Stimulated activated naive CD4-positive, alpha-beta T cell treated with Interleukin-2 at 50 U/mL for 16 hours (primary cell): ENCODE results near the gene NUDT22.

Experiments used
- DNase-seq: peaks from one replicate; lab custom pipeline; 2025; lab: John Stamatoyannopoulos, UW

NUDT22 gene

DNA sequence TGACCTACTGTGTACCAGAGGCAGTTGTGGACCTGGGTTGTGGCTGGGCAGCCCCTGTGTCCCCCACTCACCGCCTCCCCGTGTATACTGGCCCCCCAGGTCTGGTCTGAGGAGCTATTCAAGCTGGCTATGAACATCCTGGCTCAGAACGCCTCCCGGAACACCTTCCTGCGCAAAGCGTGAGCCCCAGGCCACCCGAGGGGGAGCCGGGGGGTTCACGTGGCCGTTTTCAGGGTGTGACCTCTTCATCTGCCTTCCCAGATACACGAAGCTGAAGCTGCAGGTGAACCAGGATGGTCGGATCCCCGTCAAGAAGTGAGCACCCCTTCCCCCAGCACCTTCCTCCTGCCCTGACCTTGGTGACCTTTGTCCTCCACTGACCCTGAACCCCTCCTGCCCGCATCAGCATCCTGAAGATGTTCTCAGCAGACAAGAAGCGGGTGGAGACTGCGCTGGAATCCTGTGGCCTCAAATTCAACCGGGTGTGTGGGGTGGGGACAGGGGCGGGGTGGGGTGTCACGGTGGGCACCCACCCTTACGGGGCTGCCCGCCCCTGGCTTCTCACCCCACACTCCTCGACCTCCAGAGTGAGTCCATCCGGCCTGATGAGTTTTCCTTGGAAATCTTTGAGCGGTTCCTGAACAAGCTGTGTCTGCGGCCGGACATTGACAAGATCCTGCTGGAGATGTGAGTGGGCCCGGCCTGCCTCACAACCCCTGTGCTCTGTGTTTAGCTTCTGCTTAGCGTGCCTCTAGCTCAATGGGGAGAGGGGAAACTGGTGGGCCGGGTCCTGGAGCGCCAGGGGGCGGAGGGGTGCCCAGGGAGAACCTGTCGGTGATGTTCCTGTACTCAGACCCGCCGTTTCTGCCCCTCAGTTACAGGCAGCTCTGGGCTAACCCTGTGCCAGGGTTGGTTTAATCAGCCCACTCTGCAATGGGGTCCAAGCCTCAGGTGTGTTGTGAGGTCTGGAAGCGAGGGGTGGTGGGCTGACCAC lies 29.4 kb downstream of the NUDT22 start:
- no peak for DNase-seq

DNA sequence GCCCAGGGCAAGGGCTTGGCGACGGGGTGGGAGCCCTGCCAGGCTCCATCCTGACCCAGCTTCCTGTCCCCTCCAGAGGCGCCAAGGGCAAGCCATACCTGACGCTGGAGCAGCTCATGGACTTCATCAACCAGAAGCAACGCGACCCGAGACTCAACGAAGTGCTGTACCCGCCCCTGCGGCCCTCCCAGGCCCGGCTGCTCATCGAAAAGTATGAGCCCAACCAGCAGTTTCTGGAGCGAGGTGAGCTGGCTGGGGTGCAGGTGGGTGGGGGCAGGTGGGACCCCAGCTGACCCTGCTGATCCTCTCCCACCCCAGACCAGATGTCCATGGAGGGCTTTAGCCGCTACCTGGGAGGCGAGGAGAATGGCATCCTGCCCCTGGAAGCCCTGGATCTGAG lies 30.2 kb downstream of the NUDT22 start:
- DNase-seq = no peak

DNA sequence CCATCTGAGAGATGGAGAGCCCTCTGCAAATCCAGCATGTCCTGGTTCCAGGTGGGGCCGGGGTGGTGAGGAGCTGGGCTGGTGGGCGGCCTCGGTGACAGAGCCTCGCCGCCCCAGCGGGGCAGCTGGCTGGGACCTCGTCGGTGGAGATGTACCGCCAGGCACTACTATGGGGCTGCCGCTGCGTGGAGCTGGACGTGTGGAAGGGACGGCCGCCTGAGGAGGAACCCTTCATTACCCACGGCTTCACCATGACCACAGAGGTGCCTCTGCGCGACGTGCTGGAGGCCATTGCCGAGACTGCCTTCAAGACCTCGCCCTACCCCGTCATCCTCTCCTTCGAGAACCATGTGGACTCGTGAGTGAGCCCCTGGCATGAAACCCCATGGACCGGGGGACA lies 32.3 kb downstream of the NUDT22 start:
- DNase-seq = no peak

DNA sequence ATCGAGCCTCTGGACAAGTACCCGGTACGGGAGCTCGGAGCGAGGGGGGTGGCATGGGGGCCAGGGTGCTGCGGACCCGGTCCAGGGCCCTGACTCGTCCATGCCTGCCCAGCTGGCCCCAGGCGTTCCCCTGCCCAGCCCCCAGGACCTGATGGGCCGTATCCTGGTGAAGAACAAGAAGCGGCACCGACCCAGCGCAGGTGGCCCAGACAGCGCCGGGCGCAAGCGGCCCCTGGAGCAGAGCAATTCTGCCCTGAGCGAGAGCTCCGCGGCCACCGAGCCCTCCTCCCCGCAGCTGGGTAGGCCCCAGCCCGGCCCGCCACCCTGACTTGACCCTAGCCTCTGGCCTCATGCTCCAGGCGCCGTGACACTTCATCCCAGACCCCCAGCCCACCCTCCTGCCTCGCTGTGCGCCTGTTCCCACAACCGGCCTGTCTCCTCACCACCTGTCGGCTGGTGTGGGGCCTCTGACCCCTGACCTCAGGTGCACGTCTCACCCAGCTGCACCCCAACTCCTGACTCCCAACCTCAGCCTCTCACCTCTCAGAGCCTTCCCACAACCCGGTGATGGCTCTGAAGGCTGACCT lies 33.0 kb downstream of the NUDT22 start:
- DNase-seq = no peak

DNA sequence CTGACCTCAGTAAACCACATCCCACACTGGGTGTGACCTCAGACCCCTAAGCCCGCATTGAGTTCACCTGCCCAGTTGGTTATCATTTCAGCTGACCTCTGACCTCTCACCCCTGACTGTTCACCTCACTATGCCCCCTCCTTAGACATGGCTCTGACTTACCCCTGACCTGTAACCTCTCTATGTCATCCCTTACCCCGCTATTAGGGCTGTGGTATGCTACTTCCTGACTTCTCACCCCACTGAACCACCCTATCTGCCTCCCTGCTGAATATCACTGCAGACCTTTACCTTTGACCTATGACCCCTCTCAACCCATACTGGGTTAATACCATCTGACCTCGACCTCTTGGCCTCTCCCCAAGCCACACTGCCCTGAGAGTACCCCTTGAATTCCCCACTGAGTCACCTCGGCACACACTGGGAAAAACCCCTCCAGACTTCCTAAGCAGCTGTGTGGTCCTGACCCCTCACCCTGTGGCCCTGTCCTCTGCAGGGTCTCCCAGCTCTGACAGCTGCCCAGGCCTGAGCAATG lies 33.5 kb downstream of the NUDT22 start:
- DNase-seq = no peak

DNA sequence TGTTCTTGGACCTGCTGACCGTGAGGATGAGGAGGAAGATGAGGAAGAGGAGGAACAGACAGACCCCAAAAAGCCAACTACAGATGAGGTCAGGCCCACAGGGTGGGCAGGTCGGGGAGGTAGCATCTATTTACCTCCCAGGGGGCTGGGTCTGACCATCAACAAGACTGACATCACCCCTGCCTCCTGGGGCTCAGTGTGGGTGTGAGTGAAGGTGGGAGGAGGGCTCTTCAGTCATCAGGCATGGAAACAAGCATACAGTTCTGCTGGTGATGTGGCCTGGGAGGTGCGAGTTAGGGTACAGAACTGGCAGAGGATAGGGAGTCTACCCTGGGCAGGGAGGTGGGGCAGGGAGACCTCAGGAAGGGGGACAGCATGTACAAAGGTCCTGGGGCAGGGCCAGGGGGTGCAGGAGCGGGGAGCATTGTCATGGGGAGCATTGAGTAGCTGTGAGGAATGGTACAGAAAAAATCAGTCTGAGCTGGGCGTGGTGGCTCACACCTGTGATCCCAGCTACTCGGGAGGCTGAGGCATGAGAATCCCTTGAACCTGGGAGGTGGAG lies 34.2 kb downstream of the NUDT22 start:
- no peak for DNase-seq

DNA sequence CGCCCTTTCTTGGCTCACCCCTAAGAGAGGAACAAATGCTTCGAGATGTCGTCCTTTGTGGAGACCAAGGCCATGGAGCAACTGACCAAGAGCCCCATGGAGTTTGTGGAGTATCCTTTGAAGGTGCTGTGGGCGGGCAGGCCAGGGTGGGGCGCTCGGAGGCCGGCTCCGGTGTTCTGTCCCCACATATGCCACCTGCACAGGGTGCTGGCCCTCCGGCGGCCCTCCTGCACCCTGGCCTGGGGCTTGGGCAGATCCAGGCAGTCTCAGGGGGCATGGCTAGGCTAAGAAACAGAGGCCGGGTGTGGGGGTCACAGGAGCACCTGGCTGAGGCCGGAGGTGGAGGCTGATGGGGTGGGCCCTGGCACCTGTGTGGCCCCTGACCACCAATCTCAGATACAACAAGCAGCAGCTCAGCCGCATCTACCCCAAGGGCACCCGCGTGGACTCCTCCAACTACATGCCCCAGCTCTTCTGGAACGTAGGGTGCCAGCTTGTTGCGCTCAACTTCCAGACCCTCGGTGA lies 35.5 kb downstream of the NUDT22 start:
- no peak for DNase-seq

DNA sequence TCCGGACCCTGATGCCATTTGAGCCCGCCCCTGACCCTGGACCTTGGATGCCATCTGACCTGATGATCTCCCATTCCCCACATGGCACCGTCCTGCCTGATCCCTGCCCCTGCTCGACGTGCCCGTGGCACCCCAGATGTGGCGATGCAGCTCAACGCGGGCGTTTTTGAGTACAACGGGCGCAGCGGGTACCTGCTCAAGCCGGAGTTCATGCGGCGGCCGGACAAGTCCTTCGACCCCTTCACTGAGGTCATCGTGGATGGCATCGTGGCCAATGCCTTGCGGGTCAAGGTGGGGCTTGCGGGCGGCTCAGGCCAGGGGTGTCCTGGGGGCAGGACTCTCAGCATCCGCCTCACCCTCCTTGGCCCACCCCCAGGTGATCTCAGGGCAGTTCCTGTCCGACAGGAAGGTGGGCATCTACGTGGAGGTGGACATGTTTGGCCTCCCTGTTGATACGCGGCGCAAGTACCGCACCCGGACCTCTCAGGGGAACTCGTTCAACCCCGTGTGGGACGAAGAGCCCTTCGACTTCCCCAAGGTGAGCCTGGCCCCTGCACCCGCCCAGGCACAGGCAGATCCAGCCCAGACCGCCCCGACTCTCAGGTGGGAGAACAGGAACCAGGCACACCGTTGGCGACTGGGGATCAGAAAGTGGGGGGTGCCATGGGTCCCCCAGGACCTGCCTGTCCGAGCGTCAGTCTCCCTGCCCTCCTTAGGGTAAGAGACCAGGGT lies 36.4 kb downstream of the NUDT22 start:
- DNase-seq = no peak

DNA sequence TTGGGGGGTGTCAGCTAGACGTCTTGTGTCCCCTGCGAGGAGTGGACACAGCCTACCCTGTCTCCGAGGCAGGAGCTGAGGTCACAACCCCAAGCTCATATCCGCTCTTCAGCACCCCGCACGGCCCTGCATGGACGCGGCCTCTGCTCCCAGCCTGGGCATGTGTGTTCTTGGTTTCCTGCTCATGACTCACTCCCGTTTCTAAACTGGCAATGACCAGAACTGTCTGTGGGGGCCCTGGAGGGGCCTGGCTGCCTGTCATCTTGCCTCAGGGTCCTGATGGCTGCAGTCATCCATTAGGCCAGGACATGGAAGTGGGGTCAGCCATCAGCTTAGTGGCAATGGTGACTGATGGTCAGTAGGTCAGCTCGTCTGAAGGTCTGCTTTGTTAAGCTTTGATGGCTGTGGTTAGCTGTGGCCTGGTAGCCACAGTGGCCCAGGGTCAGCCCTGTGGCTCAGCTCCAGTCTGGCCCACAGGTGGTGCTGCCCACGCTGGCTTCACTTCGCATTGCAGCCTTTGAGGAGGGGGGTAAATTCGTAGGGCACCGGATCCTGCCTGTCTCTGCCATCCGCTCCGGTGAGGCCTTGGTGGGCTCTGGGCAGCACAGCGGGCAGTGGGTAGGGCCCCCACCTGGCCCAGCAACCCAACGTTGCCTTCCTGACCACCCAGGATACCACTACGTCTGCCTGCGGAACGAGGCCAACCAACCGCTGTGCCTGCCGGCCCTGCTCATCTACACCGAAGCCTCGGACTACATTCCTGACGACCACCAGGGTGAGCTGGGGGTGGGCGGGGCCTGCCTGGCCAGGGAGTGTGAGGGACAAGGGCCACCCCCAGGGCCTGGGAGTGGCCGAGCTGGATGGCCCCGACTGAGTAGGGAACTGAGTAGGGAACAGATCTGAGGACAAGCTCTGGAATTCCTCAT lies 37.2 kb downstream of the NUDT22 start:
- DNase-seq = no peak

DNA sequence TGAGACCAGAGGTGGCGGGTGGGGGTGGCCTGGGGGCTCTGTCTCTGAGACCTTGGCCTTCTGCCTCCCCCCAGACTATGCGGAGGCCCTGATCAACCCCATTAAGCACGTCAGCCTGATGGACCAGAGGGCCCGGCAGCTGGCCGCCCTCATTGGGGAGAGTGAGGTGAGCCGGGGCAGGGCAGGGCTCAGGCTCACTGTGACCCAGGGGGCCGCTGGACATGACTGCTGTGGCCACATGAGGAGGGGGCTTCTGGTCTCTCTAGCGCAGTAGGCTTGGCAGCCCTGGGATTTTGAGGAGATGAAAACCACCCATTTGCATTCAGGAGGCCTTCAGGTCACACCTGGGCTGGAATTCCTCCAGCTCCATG lies 37.9 kb downstream of the NUDT22 start:
- DNase-seq = no peak

DNA sequence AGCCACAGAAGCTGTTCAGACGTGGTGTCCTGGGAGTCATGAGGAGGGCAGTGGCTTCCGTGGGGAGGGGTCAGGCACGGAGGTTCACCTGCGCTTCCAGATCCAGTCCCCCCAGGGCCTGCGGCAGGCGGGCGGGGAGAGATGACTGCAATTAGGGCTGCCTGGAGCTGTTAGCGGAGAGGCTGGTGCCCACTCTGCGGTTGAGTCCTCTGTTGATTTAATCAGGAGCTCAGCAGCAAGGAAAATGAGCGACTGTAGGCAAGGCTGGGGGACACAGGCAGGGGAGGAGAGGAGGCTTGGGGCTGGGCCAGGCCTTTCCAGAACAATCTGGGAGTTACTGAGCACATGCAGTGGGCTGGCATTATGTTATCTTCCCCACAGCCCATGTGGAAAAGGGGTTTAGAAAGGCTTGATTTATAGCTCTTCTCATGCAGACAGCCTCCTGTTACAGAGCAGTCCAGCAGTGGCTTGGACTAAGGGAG lies 38.3 kb downstream of the NUDT22 start:
- DNase-seq = no peak

DNA sequence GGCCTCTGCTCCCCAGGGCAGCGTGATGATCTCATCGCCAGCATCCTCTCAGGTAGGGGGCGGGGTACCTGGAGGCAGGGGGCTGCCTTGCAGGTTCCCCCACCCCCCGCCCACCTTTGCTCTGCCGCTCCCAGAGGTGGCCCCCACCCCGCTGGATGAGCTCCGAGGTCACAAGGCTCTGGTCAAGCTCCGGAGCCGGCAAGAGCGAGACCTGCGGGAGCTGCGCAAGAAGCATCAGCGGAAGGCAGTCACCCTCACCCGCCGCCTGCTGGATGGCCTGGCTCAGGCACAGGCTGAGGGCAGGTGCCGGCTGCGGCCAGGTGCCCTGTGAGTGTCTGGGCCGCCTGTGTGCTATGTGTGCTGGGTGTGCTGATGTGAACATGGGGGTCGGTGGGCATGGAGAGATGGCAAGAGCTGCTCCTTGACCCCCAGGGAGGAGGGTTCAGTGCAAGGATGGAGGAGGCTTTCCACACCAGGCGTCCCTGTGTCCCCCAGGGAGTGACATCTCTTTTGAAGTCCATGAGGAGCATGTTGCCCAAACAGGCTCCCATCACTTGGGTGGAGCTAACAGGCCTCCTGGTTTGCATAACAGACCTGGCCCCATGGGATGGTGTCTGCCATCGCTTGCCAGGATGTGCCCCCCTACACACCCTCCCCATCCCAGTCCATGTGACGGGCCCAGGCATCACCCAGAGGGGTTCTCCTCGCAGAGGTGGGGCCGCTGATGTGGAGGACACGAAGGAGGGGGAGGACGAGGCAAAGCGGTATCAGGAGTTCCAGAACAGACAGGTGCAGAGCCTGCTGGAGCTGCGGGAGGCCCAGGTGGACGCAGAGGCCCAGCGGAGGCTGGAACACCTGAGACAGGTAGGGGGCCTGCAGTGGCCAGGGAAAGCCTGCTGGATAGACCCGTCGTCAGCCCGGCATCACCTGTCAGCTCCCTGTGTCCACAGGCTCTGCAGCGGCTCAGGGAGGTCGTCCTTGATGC lies 39.4 kb downstream of the NUDT22 start:
- no peak for DNase-seq

DNA sequence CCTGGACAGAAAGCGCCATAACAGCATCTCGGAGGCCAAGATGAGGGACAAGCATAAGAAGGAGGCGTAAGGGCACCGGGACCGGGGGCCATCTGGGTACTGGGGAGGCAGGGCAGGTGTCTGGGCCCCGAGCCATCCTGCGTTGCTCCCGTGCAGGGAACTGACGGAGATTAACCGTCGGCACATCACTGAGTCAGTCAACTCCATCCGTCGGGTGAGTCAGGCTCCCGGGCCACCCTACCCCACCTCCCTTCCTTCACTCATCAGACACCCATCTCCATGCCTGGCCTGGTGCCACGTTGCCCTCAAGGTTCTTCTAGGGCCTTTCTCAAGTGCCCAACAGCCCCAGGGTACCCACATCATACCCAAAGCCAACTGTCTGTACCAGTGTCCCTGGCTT lies 40.3 kb downstream of the NUDT22 start:
- no peak for DNase-seq

DNA sequence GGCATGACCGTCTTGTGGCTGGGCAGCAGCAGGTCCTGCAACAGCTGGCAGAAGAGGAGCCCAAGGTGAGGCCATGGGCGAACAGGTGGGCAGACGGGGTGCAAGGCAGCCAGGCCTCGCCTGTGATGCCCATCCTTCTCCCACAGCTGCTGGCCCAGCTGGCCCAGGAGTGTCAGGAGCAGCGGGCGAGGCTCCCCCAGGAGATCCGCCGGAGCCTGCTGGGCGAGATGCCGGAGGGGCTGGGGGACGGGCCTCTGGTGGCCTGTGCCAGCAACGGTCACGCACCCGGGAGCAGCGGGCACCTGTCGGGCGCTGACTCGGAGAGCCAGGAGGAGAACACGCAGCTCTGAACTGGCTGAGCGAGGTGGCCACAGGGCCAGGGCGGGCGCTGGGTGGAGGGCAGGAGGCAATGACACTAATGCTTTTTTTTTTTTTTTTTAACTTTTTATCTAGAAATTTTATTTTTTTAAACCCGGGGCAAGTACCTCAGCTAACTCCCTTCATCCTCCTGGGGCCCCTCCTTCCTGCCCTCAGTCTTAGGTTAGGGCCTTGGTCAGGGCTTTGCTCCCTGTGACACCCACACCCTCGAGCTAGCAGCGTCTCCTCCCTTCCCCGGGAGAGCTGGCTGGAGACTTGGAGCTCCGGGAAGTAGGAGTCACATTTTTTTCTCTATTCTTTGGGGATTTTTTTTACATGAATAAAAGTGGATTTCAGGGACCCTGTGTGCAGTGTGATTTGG lies 41.3 kb downstream of the NUDT22 start:
- DNase-seq = no peak

DNA sequence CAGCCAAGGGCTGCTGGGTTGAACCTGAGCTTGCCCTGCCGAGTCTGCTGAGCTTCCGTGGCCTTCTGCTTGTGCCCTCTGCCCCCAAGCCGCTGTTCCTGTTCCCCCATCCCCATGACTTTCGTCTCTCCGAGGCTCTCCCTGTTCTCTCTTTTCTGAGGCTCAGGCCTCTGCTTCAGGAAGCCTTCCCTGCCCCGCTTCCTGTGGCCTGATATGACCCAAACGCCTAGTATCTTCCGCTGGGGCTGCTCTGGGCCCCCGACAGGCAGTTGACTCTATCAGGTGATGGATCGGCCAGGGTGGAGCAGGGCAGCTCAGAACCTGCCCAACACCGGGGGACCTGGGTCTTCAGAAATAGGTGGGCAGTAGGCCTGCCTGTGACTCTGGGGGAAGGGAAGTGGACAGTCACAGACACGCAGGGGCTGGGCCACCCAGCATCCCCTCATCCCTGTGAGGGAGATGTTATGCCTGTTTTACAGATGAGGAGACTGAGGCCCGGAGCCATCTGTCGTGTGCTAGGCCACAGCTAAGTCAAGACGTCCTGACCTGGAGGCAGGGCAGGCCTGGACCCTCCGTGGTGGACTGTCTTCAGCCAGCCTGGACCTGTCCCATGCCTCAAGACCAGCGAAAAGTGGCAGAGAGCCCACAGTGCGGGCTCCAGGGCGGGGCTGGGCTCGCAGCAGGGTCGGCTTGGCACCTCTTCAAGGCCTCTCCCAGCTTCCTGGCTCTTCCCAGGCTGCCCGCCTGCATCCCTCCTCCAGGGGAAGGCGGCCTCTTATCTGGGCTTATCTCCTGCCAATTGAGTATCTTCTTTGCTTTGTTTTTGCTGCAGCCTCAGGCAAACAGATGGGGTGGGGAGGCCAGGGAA lies 42.2 kb downstream of the NUDT22 start:
- no peak for DNase-seq

DNA sequence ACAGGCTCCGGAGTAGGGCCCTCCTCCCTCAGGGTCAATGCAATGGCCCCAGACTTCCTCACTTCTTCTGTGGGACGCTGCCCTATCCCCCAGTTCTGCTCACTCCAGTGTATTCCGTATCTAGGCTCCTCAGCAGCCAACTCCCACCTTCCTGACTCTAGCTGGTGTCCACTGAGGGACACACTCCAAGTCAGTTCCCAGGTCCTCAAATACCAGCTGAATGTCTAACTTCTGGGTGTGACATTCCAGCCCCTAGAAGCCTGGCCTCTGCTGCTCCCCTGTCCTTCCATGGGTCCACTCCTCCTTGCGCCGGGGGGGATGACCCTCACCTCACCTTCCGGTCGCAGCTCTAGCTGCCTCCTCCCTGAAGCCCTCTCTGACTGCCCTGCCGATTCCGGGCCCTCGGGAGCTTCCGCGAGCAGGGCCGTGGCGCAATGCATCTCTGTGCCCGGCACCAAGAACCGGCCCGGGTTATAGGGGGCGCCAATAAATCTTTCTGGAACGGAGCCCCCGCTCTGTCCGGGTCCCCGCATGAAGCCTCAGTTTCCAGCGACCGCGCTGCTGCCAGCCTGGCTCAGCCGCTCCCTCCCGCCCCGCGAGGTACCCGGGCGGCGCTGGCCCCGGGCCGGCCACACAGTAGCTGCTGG lies 42.9 kb downstream of the NUDT22 start:
- DNase-seq = peak; percentile 28

DNA sequence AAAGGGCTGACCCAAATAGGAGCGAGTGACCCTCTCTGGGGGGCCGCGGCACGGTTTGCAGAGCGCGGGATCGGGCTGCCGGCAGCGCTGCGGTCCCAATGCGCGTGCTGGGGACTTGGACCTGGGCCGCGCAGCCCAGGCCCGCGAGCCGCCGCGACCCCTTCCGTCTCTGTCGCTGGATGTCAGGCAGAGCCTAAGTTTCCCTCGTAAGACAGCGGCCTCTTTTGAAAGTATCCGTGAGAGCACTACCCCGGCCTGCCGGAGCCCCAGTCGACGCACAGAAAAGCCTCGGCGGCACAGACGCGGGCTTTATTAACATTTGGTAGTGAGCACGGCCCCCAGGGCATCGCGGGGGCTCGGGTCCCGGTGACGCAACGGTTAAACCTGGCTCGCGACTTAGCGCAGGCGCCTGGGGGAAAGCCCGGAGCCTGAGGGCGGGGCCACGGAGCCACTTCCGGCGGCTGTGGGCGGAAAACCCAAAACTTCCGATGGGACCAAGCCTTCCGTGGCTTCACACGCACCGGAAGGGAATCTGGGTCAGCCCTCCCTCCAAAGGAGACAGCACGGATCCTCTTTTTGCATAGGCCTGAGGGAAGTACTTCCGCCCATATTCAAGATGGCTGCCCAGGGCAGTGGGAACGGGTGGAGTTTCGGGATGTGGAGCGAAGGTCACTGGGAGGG lies 43.6 kb downstream of the NUDT22 start:
- DNase-seq = peak; percentile 98
